Peyer's patch (tissue), 4 donors: ENCODE data around the gene ESR2. TPM values are rescaled to one million over a fixed set of nuclear protein-coding genes. Genes with fewer than 3 reads are reported as not detected.
"Not testable (repeated sequence)": the region's sequence is repeated elsewhere in the genome, so short reads cannot be mapped to it uniquely, and the experiment has no call there.

Source experiments
- DNase-seq, 3 donors: peaks; one replicate each; pipeline ENCODE4 v3.0.0-alpha.2; 2017 to 2019
- H3K27ac ChIP-seq, 4 donors: fragments of 200-600 bp; sonication (generic); one replicate each; pipeline ENCODE4 v1.5.1; 2016 to 2019
- H3K27me3 ChIP-seq, 2 donors: fragments of 200-600 bp; sonication (generic); one replicate each; pipeline ENCODE4 v1.5.1; 2019
- H3K36me3 ChIP-seq, 3 donors: fragments of 200-600 bp; sonication (generic); one replicate each; pipeline ENCODE4 v1.5.1; 2016 to 2019
- H3K4me1 ChIP-seq, 4 donors: fragments of 200-600 bp; sonication (generic); one replicate each; pipeline ENCODE4 v1.5.1; 2016 to 2019
- H3K4me3 ChIP-seq, 4 donors: fragments of 200-600 bp; sonication (generic); 1 replicate in 3 of 4; 2 replicates in 1 of 4; pipeline ENCODE4 v1.5.1; 2016 to 2019; ENCODE audit warnings: mild to moderate bottlenecking in 1 of 4
- H3K9me3 ChIP-seq, 4 donors: fragments of 200-600 bp; sonication (generic); one replicate each; pipeline ENCODE4 v1.5.1; 2016 to 2019; ENCODE audit warnings: mild to moderate bottlenecking in 1 of 4
- POLR2A ChIP-seq, 2 donors: fragments of 450-650 bp; IDR thresholded peaks; one replicate each; pipeline ENCODE4 v1.5.1; 2017; ENCODE audit warnings: antibody characterized with exemption in 2 of 2, mild to moderate bottlenecking in 2 of 2, moderate library complexity in 2 of 2
- total RNA-seq, 4 donors: library from RNA; depleted of rRNA; stranded (reverse); fragments of >200 nt; gene quantifications; one replicate each; pipeline ENCODE4 v1.1.0, GENCODE V29; 2016
- TF ChIP-seq, protein P1 (sequence below), 6 experiments: fragments of 450-650 bp in 4 of 6; fragments of 200-600 bp in 2 of 6; sonication (generic) in 1 of 6; IDR thresholded peaks; one replicate each; pipeline ENCODE4 v1.5.1; 2017 to 2019; ENCODE audit warnings: antibody characterized with exemption in 6 of 6, mild to moderate bottlenecking in 3 of 6, moderate library complexity in 1 of 6

The ESR2 gene
- total RNA-seq, 4 donors from 2014 or later = 0.66 to 6.6 (median 1.1) TPM; not detected in 1

- Histone ChIP-seq H3K4me3 (no peak overlapping the region), H3K27me3 (no peaks in the 10 kb centered on the region), H3K4me1 (peaks cover 0 to 6% (median 0%) of the 10 kb centered on the region in 4 donors), H3K27ac (no peak overlapping the region), H3K9me3 (no peaks in the 10 kb centered on the region), H3K36me3 (peaks cover 0 to 59% (median 0%) of the 10 kb centered on the region in 3 donors)
- no peak for DNase-seq
- TF ChIP-seq POLR2A (IDR thresholded peaks at IDR 0.05) = no peak
- TF ChIP-seq, protein P1, sequence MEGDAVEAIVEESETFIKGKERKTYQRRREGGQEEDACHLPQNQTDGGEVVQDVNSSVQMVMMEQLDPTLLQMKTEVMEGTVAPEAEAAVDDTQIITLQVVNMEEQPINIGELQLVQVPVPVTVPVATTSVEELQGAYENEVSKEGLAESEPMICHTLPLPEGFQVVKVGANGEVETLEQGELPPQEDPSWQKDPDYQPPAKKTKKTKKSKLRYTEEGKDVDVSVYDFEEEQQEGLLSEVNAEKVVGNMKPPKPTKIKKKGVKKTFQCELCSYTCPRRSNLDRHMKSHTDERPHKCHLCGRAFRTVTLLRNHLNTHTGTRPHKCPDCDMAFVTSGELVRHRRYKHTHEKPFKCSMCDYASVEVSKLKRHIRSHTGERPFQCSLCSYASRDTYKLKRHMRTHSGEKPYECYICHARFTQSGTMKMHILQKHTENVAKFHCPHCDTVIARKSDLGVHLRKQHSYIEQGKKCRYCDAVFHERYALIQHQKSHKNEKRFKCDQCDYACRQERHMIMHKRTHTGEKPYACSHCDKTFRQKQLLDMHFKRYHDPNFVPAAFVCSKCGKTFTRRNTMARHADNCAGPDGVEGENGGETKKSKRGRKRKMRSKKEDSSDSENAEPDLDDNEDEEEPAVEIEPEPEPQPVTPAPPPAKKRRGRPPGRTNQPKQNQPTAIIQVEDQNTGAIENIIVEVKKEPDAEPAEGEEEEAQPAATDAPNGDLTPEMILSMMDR (IDR thresholded peaks at IDR 0.05) = no peak
Observed at GRCh38 chr14:64190974-64191502, 103.1 kb downstream of the ESR2 start.

GRCh38 chr14:64187331-64187730, 106.8 kb downstream of the ESR2 start:
- no peak for DNase-seq
- no peak overlapping the region for H3K4me3 ChIP-seq
- peaks cover 0 to 71% (median 0%) of the 10 kb centered on the region in 3 donors for H3K36me3 ChIP-seq
- no peaks in the 10 kb centered on the region for H3K9me3 ChIP-seq
- H3K27ac ChIP-seq = no peak overlapping the region
- TF ChIP-seq, protein P1 (IDR thresholded peaks at IDR 0.05) = no peak
- no peak for TF ChIP-seq POLR2A (IDR thresholded peaks at IDR 0.05)
- no peaks in the 10 kb centered on the region for H3K4me1 ChIP-seq
- H3K27me3 ChIP-seq = no peaks in the 10 kb centered on the region

DNA sequence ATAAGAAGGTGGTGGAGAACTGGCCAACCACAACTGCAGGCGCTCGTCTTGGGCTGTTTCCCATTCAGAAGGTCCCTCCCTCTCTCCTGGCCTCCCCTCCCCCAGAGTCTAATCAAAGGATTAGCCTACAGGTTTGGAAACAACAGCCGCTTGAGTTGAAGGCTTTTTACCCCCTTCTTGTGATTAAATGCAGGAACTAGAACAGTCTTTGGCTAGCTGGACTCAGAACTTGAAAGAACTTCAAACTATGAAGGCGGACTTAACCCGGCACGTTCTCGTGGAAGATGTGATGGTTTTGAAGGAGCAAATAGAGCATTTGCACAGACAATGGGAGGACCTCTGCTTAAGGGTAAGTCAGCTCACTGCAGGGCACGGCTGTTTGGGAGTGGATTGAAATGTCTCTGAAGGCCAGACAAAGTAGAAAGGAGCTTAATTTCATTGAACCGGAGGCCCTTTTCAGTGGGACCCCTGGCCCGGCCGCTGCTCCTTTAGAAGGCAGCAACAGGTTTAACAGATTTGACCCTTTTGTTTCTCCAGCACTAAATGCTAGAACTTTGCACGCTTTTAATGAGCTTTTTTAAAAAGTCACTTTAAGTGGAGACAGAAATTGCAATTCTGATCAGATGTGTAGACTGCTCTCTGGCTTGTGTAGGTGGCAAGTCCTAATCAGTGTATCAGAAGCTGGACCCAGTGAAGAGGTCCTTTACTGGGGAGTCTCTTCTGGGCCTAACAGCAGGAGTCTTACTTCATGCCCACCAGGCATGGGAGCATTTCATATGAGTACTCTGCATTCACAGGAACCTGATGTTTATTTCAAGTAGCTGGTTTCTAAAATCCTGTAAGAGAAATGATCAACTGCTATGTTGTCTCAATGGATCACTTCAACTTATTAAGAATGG, 107.7 kb downstream of the ESR2 start:
- H3K4me1 ChIP-seq = no peaks in the 10 kb centered on the region
- H3K27ac ChIP-seq = no peak overlapping the region
- H3K27me3 ChIP-seq = no peaks in the 10 kb centered on the region
- H3K9me3 ChIP-seq = no peaks in the 10 kb centered on the region
- DNase-seq = no peak
- TF ChIP-seq, protein P1 (IDR thresholded peaks at IDR 0.05) = no peak
- no peak for TF ChIP-seq POLR2A (IDR thresholded peaks at IDR 0.05)
- H3K4me3 ChIP-seq = no peak overlapping the region
- peaks cover 0 to 67% (median 0%) of the 10 kb centered on the region in 3 donors for H3K36me3 ChIP-seq

DNA sequence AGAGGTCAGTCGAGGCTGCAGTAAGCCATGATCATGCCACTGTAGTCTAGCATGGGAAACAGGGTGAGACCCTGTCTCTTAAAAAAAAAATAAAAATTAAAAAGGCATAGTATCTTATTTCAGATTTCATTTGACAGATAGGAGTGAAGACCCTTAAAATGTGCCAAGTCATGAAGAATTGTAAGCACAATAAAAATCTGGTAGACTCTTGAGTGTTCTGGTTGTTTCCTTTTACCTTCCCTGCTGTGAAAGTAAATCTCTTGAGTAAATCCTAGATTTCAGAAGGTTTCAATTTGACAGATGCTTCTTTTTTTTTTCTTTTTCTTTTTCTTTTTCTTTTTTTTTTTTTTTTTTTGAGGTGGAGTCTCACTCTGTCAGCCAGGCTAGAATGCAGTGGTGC, 109.0 kb downstream of the ESR2 start:
- Histone ChIP-seq H3K4me3 (no peak overlapping the region), H3K27ac (no peak overlapping the region), H3K4me1 (no peaks in the 10 kb centered on the region), H3K36me3 (peaks cover 0 to 61% (median 0%) of the 10 kb centered on the region in 3 donors), H3K27me3 (no peaks in the 10 kb centered on the region), H3K9me3 (no peaks in the 10 kb centered on the region)
- DNase-seq = no peak
- TF ChIP-seq POLR2A (IDR thresholded peaks at IDR 0.05) = no peak
- TF ChIP-seq, protein P1 (IDR thresholded peaks at IDR 0.05) = no peak

DNA sequence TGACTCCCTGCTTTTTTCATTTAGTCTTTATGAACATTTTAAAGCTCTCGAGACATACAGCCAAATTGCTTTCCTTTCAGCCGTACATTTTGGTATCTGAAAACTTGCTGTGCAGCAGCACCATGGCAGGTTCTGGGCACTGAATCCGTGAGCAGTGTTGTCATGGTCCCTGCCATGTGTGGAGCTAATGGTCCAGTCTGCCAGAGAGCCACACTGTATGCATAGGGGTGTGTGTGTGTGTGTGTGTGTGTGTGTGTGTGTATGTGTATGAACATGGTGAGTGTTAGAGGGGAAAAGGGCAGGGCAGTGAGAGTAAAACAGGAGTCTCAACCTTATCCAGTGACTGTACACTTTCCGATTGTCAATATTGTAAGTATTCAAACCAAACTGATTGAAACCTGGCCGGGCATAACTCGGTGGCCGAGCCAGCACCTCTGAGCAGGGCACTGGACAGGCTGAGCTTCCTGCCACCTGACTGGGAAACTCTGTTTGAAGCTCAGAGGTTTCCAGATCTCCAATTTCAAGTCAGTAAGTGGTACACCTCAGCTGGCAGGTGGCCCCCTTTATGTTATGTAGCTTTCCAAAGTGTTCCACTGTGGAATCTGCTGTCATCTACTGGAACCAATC, 110.0 kb downstream of the ESR2 start:
- peaks cover 0 to 59% (median 0%) of the 10 kb centered on the region in 3 donors for H3K36me3 ChIP-seq
- DNase-seq = no peak
- TF ChIP-seq POLR2A (IDR thresholded peaks at IDR 0.05) = no peak
- TF ChIP-seq, protein P1 (IDR thresholded peaks at IDR 0.05) = no peak
- no peaks in the 10 kb centered on the region for H3K27me3 ChIP-seq
- H3K4me1 ChIP-seq = no peaks in the 10 kb centered on the region
- H3K9me3 ChIP-seq = no peaks in the 10 kb centered on the region
- H3K4me3 ChIP-seq = no peak overlapping the region
- no peak overlapping the region for H3K27ac ChIP-seq

GRCh38 chr14:64182908-64183307, 111.3 kb downstream of the ESR2 start:
- peaks cover 0 to 56% (median 0%) of the 10 kb centered on the region in 3 donors for H3K36me3 ChIP-seq
- H3K9me3 ChIP-seq, DNase-seq, H3K4me3 ChIP-seq, H3K4me1 ChIP-seq, H3K27me3 ChIP-seq, H3K27ac ChIP-seq: not testable (repeated sequence)
